Measurements from ENCODE around the gene ICOSLG. TPM values are rescaled to one million over a fixed set of nuclear protein-coding genes. Genes with fewer than 3 reads are reported as not detected.

Gene ICOSLG
- total RNA-seq, 1 experiment from 2014 or later, result 13.5 TPM

- H3K9me3 Mint-ChIP-seq (ENCODE audit: unreplicated experiment), result no peaks in the 10 kb centered on the region
- intact Hi-C loops (cut with micrococcal nuclease; ENCODE audit: unreplicated experiment), result no loop called here
- POLR2A ChIA-PET, result no interaction called here
- CTCF ChIA-PET, result interaction anchor here (2.2 kb wide), 1 partner anchor 30 kb away, joined by 10 read pairs; no protein-coding TSS in a partner anchor
- DNase-seq, result peak in 1 of 2 experiments; percentile 37
- H3K27me3 Mint-ChIP-seq (ENCODE audit: insufficient read depth, unreplicated experiment), result no peaks in the 10 kb centered on the region
- no peaks in the 10 kb centered on the region for H3K36me3 Mint-ChIP-seq (ENCODE audit: insufficient read depth, unreplicated experiment)
- TF ChIP-seq CTCF (IDR thresholded peaks at IDR 0.05; ENCODE audit: insufficient read depth in 1 of 2, low read depth in 1 of 2, low read length in 1 of 2, severe bottlenecking in 1 of 2, unreplicated experiment in 1 of 2), result peak in 1 of 2 experiments; percentile 34
- H3K4me1 ChIP-seq, result no peaks in the 10 kb centered on the region
- no peaks in the 10 kb centered on the region for H3K27me3 ChIP-seq (replicated peaks; ENCODE audit: control insufficient read depth, insufficient read depth, low read length)
- no peaks in the 10 kb centered on the region for H3K9me3 ChIP-seq
- no peaks in the 10 kb centered on the region for H3K4me1 Mint-ChIP-seq (ENCODE audit: low read depth, unreplicated experiment)
- H3K27ac Mint-ChIP-seq (ENCODE audit: unreplicated experiment), result no peak overlapping the region
- BruUV-seq (replicated peaks), result no TSS peak
- H3K4me3 Mint-ChIP-seq (ENCODE audit: unreplicated experiment), result no peak overlapping the region
- H3K4me3 ChIP-seq (ENCODE audit: low read depth, low read length), result no peak overlapping the region
- H3K36me3 ChIP-seq (ENCODE audit: control insufficient read depth, insufficient read depth, low read length), result no peaks in the 10 kb centered on the region
Observed at GRCh38 chr21:44267655-44268142, 27.0 kb upstream of the ICOSLG start.

- no peaks in the 10 kb centered on the region for H3K36me3 ChIP-seq (ENCODE audit: control insufficient read depth, insufficient read depth, low read length)
- no TSS peak for BruUV-seq (replicated peaks)
- TF ChIP-seq CTCF (IDR thresholded peaks at IDR 0.05; ENCODE audit: insufficient read depth in 1 of 2, low read depth in 1 of 2, low read length in 1 of 2, severe bottlenecking in 1 of 2, unreplicated experiment in 1 of 2), result no peak
- no peak overlapping the region for H3K27ac Mint-ChIP-seq (ENCODE audit: unreplicated experiment)
- H3K4me3 ChIP-seq (ENCODE audit: low read depth, low read length), result no peak overlapping the region
- intact Hi-C loops (cut with micrococcal nuclease; ENCODE audit: unreplicated experiment), result no loop called here
- no peaks in the 10 kb centered on the region for H3K4me1 ChIP-seq
- POLR2A ChIA-PET, result no interaction called here
- DNase-seq, result no peak
- CTCF ChIA-PET, result no interaction called here
- H3K9me3 Mint-ChIP-seq (ENCODE audit: unreplicated experiment), result no peaks in the 10 kb centered on the region
- no peaks in the 10 kb centered on the region for H3K9me3 ChIP-seq
- no peaks in the 10 kb centered on the region for H3K4me1 Mint-ChIP-seq (ENCODE audit: low read depth, unreplicated experiment)
- no peaks in the 10 kb centered on the region for H3K36me3 Mint-ChIP-seq (ENCODE audit: insufficient read depth, unreplicated experiment)
- H3K27me3 ChIP-seq (replicated peaks; ENCODE audit: control insufficient read depth, insufficient read depth, low read length), result no peaks in the 10 kb centered on the region
- H3K4me3 Mint-ChIP-seq (ENCODE audit: unreplicated experiment), result no peak overlapping the region
- no peaks in the 10 kb centered on the region for H3K27me3 Mint-ChIP-seq (ENCODE audit: insufficient read depth, unreplicated experiment)
Observed at GRCh38 chr21:44265734-44266270, 25.1 kb upstream of the ICOSLG start.

GRCh38 chr21:44263768-44264167 is 23.0 kb upstream of the ICOSLG start:
- Mint-ChIP-seq H3K36me3 (ENCODE audit: insufficient read depth, unreplicated experiment) (no peaks in the 10 kb centered on the region), H3K27ac (ENCODE audit: unreplicated experiment) (no peak overlapping the region), H3K4me3 (ENCODE audit: unreplicated experiment) (no peak overlapping the region), H3K9me3 (ENCODE audit: unreplicated experiment) (peaks cover 18% of the 10 kb centered on the region), H3K4me1 (ENCODE audit: low read depth, unreplicated experiment) (no peaks in the 10 kb centered on the region), H3K27me3 (ENCODE audit: insufficient read depth, unreplicated experiment) (no peaks in the 10 kb centered on the region)
- intact Hi-C loops (cut with micrococcal nuclease; ENCODE audit: unreplicated experiment), result no loop called here
- Histone ChIP-seq H3K27me3 (replicated peaks; ENCODE audit: control insufficient read depth, insufficient read depth, low read length) (no peaks in the 10 kb centered on the region), H3K4me3 (ENCODE audit: low read depth, low read length) (no peak overlapping the region), H3K36me3 (ENCODE audit: control insufficient read depth, insufficient read depth, low read length) (no peaks in the 10 kb centered on the region), H3K9me3 (0 out of 2 replicates have a peak, but pooled peaks cover 4% of the 10 kb centered on the region), H3K4me1 (no peaks in the 10 kb centered on the region)
- ChIA-PET CTCF (interaction anchor here (1.0 kb wide), 1 partner anchor 34 kb away, joined by 5 read pairs; no protein-coding TSS in a partner anchor), POLR2A (no interaction called here)
- TF ChIP-seq CTCF (IDR thresholded peaks at IDR 0.05; ENCODE audit: insufficient read depth in 1 of 2, low read depth in 1 of 2, low read length in 1 of 2, severe bottlenecking in 1 of 2, unreplicated experiment in 1 of 2), result no peak
- DNase-seq, result peak in 1 of 2 experiments; percentile 8
- no TSS peak for BruUV-seq (replicated peaks)

Measured in Caco-2 (cell line).